Stimulated activated CD4-positive, alpha-beta T cell treated with anti-CD3 and anti-CD28 coated beads, Interleukin-1b, Interleukin-23, amount 100 ng/mL, for 1 hour (primary cell): Measurements from ENCODE around the gene FAM180A.
"Not testable (repeated sequence)": the region's sequence is repeated elsewhere in the genome, so short reads cannot be mapped to it uniquely, and the experiment has no call there.

Experiments used
- DNase-seq, 2 donors: peaks; one replicate each; pipeline ENCODE4 v3.0.0-alpha.2; 2020; ENCODE audit warnings: low read depth in 2 of 2

Gene FAM180A

GRCh38 chr7:135748770-135749169, at the start of gene FAM180A:
TSS of gene FAM180A (minus strand) at chr7:135748813. CDS start at chr7:135748580, 233 bp downstream.
- DNase-seq: no peak

GRCh38 chr7:135798095-135798494, 49.5 kb upstream of the FAM180A start:
- DNase-seq: no peak

GRCh38 chr7:135795846-135796570, 47.4 kb upstream of the FAM180A start:
- no peak for DNase-seq

GRCh38 chr7:135793841-135794240, 45.2 kb upstream of the FAM180A start:
- DNase-seq: no peak

GRCh38 chr7:135792866-135793265, 44.3 kb upstream of the FAM180A start:
- DNase-seq: no peak

GRCh38 chr7:135792363-135792668, 43.7 kb upstream of the FAM180A start:
- no peak for DNase-seq

- DNase-seq: no peak
Observed at GRCh38 chr7:135791543-135792362, 43.1 kb upstream of the FAM180A start.

GRCh38 chr7:135790371-135790977, 41.9 kb upstream of the FAM180A start:
- no peak for DNase-seq

GRCh38 chr7:135789956-135790355, 41.3 kb upstream of the FAM180A start:
- no peak for DNase-seq

GRCh38 chr7:135789431-135789830, 40.8 kb upstream of the FAM180A start:
- DNase-seq: no peak

GRCh38 chr7:135786911-135787310, 38.3 kb upstream of the FAM180A start:
- DNase-seq: no peak

GRCh38 chr7:135785065-135785464, 36.5 kb upstream of the FAM180A start:
- no peak for DNase-seq

GRCh38 chr7:135784013-135784412, 35.4 kb upstream of the FAM180A start:
- DNase-seq: no peak

GRCh38 chr7:135782801-135783200, 34.2 kb upstream of the FAM180A start:
- DNase-seq: no peak

GRCh38 chr7:135782377-135782776, 33.8 kb upstream of the FAM180A start:
- DNase-seq: no peak

- no peak for DNase-seq
Observed at GRCh38 chr7:135777626-135778398, 29.2 kb upstream of the FAM180A start.

GRCh38 chr7:135775915-135776314, 27.3 kb upstream of the FAM180A start:
- DNase-seq: not testable (repeated sequence)

- no peak for DNase-seq
Observed at GRCh38 chr7:135775230-135775629, 26.6 kb upstream of the FAM180A start.

- DNase-seq: no peak
Observed at GRCh38 chr7:135774284-135774683, 25.7 kb upstream of the FAM180A start.

- no peak for DNase-seq
Observed at GRCh38 chr7:135773464-135773863, 24.9 kb upstream of the FAM180A start.

GRCh38 chr7:135772639-135773222, 24.1 kb upstream of the FAM180A start:
- DNase-seq: no peak
